H1 (cell line): ENCODE measurements around the gene CDCP1. TPM values are rescaled to one million over a fixed set of nuclear protein-coding genes. Genes with fewer than 3 reads are reported as not detected.

Source experiments
- CTCF ChIA-PET: fragments of 300-600 bp; sonication (Branson Sonifier 250); formaldehyde crosslinking; loops from one replicate; lab custom pipeline; 2021; ENCODE audit not compliant: partially characterized antibody; lab: Charles Lee
- POLR2A ChIA-PET: fragments of 300-600 bp; sonication (Branson Sonifier 250); formaldehyde crosslinking; loops from one replicate; lab custom pipeline; 2021; ENCODE audit warnings: inconsistent platforms; ENCODE audit not compliant: partially characterized antibody; lab: Charles Lee
- DNase-seq, 2 experiments: peaks; one replicate each; pipeline versions ENCODE4 v3.0.0 to v3.0.0-alpha.2; 2010 to 2022; ENCODE audit warnings: low spot score in 2 of 2, low read depth in 1 of 2, mixed read lengths in 1 of 2
- FAIRE-seq: peaks from 2 replicates; lab custom pipeline; 2011; peaks lifted over from hg19 to GRCh38; lab: Jason Lieb, UNC
- H2AFZ ChIP-seq: 2 replicates; pipeline ENCODE4 v1.8.1; 2012; ENCODE audit warnings: low read length, inconsistent platforms
- H2AK5ac ChIP-seq: 2 replicates; pipeline ENCODE4 v1.6.1; 2013; ENCODE audit warnings: low read depth, low read length
- H2BK120ac ChIP-seq: replicated peaks from 2 replicates; pipeline ENCODE3; 2013; ENCODE audit warnings: low read depth, low read length, inconsistent platforms
- H2BK12ac ChIP-seq: 2 replicates; pipeline ENCODE4 v1.6.1; 2013; ENCODE audit warnings: low read depth, low read length
- H2BK15ac ChIP-seq: 2 replicates; pipeline ENCODE4 v1.6.1; 2013; ENCODE audit warnings: low read length
- H2BK20ac ChIP-seq: 2 replicates; pipeline ENCODE4 v1.6.1; 2013; ENCODE audit warnings: low read length
- H2BK5ac ChIP-seq: 2 replicates; pipeline ENCODE4 v1.6.1; 2013; ENCODE audit warnings: low read depth, low read length
- H3K14ac ChIP-seq: 2 replicates; pipeline ENCODE4 v1.6.1; 2013; ENCODE audit warnings: inconsistent platforms; ENCODE audit not compliant: insufficient read length
- H3K18ac ChIP-seq: 2 replicates; pipeline ENCODE4 v1.6.1; 2013; ENCODE audit warnings: low read length; ENCODE audit errors: extremely low read depth
- H3K23ac ChIP-seq: 2 replicates; pipeline ENCODE4 v1.6.1; 2013; ENCODE audit warnings: inconsistent platforms; ENCODE audit not compliant: insufficient read length
- H3K23me2 ChIP-seq: 2 replicates; pipeline ENCODE4 v1.6.1; 2013; ENCODE audit warnings: low read depth, low read length
- H3K27ac ChIP-seq: 2 replicates; pipeline ENCODE4 v1.6.1; 2011; ENCODE audit warnings: low read depth, low read length, inconsistent platforms
- H3K27me3 ChIP-seq, 4 experiments: replicated peaks in 1 of 4; 1 replicate in 1 of 4; 2 replicates in 3 of 4; pipeline versions ENCODE4 v1.6.1 to v1.8.1; 2011 to 2013; ENCODE audit warnings: low read length in 3 of 4, mild to moderate bottlenecking in 3 of 4, inconsistent platforms in 2 of 4, mixed read lengths in 2 of 4, moderate library complexity in 1 of 4; ENCODE audit not compliant: control insufficient read depth in 3 of 4, insufficient read depth in 3 of 4; ENCODE audit errors: extremely low read depth in 1 of 4
- H3K36me3 ChIP-seq, 4 experiments: 2 replicates each; pipeline versions ENCODE4 v1.6.1 to v1.8.1; 2011 to 2013; ENCODE audit warnings: mild to moderate bottlenecking in 4 of 4, low read length in 3 of 4, moderate library complexity in 2 of 4, control low read depth in 1 of 4, inconsistent platforms in 1 of 4; ENCODE audit not compliant: insufficient read depth in 4 of 4, control insufficient read depth in 2 of 4
- H3K4ac ChIP-seq: replicated peaks from 2 replicates; pipeline ENCODE3; 2013; ENCODE audit warnings: low read length, low read depth, mixed read lengths, inconsistent platforms; ENCODE audit not compliant: insufficient read length
- H3K4me1 ChIP-seq, 4 experiments: replicated peaks in 1 of 4; 1 replicate in 1 of 4; 2 replicates in 3 of 4; pipeline versions ENCODE4 v1.6.1 to v1.8.1; 2011 to 2013; ENCODE audit warnings: low read length in 3 of 4, inconsistent platforms in 2 of 4, mixed read lengths in 1 of 4; ENCODE audit not compliant: insufficient read depth in 4 of 4, control insufficient read depth in 3 of 4
- H3K4me2 ChIP-seq, 2 experiments: 2 replicates each; pipeline versions ENCODE4 v1.6.1 to v1.8.1; 2011 to 2013; ENCODE audit warnings: low read depth in 2 of 2, low read length in 2 of 2, control low read depth in 1 of 2, inconsistent platforms in 1 of 2, mild to moderate bottlenecking in 1 of 2; ENCODE audit not compliant: insufficient read depth in 1 of 2
- H3K4me3 ChIP-seq, 4 experiments: fragments of 200-600, 300-600 bp in 1 of 4; sonication (generic), shearing (Covaris generic), sonication (Bioruptor Twin) in 1 of 4; 2 replicates each; pipeline versions ENCODE4 v1.5.1 to v1.8.1; 2011 to 2016; ENCODE audit warnings: low read length in 4 of 4, low read depth in 3 of 4, control low read depth in 2 of 4, inconsistent platforms in 2 of 4, mild to moderate bottlenecking in 2 of 4, mixed read lengths in 1 of 4, moderate library complexity in 1 of 4; ENCODE audit not compliant: insufficient read depth in 2 of 4; ENCODE audit errors: extremely low read depth in 1 of 4
- H3K56ac ChIP-seq: replicated peaks from 2 replicates; pipeline ENCODE3; 2013; ENCODE audit warnings: low read depth, mild to moderate bottlenecking, mixed read lengths, low read length, inconsistent platforms; ENCODE audit not compliant: insufficient read length
- H3K79me1 ChIP-seq: 2 replicates; pipeline ENCODE4 v1.6.1; 2013; ENCODE audit warnings: low read depth, low read length, control low read depth
- H3K79me2 ChIP-seq, 2 experiments: 2 replicates each; pipeline versions ENCODE4 v1.6.1 to v1.8.1; 2012 to 2013; ENCODE audit warnings: low read length in 2 of 2, mild to moderate bottlenecking in 2 of 2, inconsistent platforms in 1 of 2; ENCODE audit not compliant: insufficient read depth in 2 of 2, control insufficient read depth in 1 of 2
- H3K9ac ChIP-seq, 4 experiments: replicated peaks in 1 of 4; 1 replicate in 1 of 4; 2 replicates in 3 of 4; pipeline versions ENCODE4 v1.6.1 to v1.8.1; 2011 to 2013; ENCODE audit warnings: low read depth in 3 of 4, low read length in 3 of 4, control low read depth in 2 of 4, mild to moderate bottlenecking in 2 of 4, moderate library complexity in 2 of 4, inconsistent platforms in 1 of 4; ENCODE audit errors: extremely low read depth in 1 of 4
- H3K9me3 ChIP-seq, 2 experiments: 2 replicates each; pipeline versions ENCODE4 v1.6.1 to v1.8.1; 2012 to 2013; ENCODE audit warnings: mild to moderate bottlenecking in 2 of 2, moderate library complexity in 2 of 2, control low read depth in 1 of 2, inconsistent platforms in 1 of 2, low read depth in 1 of 2, low read length in 1 of 2, mixed read lengths in 1 of 2; ENCODE audit not compliant: insufficient read depth in 2 of 2
- H4K20me1 ChIP-seq, 2 experiments: replicated peaks in 1 of 2; 2 replicates each; pipeline versions ENCODE3 to v1.8.1; 2011 to 2013; ENCODE audit warnings: inconsistent platforms in 2 of 2, low read length in 2 of 2, mild to moderate bottlenecking in 1 of 2; ENCODE audit not compliant: insufficient read depth in 2 of 2, control insufficient read depth in 1 of 2
- H4K5ac ChIP-seq: 2 replicates; pipeline ENCODE4 v1.6.1; 2013; ENCODE audit warnings: low read length, low read depth, mixed read lengths, inconsistent platforms; ENCODE audit not compliant: insufficient read length
- H4K8ac ChIP-seq: 2 replicates; pipeline ENCODE4 v1.8.0; 2013; ENCODE audit warnings: mild to moderate bottlenecking, moderate library complexity, low read length, inconsistent platforms; ENCODE audit not compliant: insufficient read depth; ENCODE audit errors: extremely low read depth
- H4K91ac ChIP-seq: replicated peaks from 2 replicates; pipeline ENCODE3; 2013; ENCODE audit warnings: low read length, mixed read lengths, inconsistent platforms; ENCODE audit not compliant: insufficient read length
- GABPA ChIP-seq: IDR thresholded peaks from 2 replicates; pipeline ENCODE4 v1.6.1; 2011; ENCODE audit warnings: mild to moderate bottlenecking, low read length, moderate library complexity, borderline replicate concordance; ENCODE audit not compliant: insufficient read depth
- HDAC2 ChIP-seq, 2 experiments: fragments of 300-600 bp in 1 of 2; sonication (generic) in 1 of 2; IDR thresholded peaks; 2 replicates each; pipeline ENCODE4 v1.6.1; 2011 to 2012; ENCODE audit warnings: low read depth in 2 of 2, low read length in 2 of 2, mild to moderate bottlenecking in 2 of 2, moderate library complexity in 2 of 2, borderline replicate concordance in 1 of 2, inconsistent platforms in 1 of 2
- KDM4A ChIP-seq: IDR thresholded peaks from one replicate; pipeline ENCODE4 v1.7.1; 2012; ENCODE audit warnings: low read depth, mild to moderate bottlenecking, moderate library complexity, low read length, inconsistent platforms; ENCODE audit not compliant: severe bottlenecking
- WGBS, 2 experiments: shearing (Covaris generic) in 1 of 2; methylation state at CpG; one replicate each; pipeline versions ENCODE4 v1.1.6 to v1.1.7; 2013 to 2015; ENCODE audit warnings: low lambda C conversion rate in 2 of 2, mixed read lengths in 2 of 2, inconsistent platforms in 1 of 2, low coverage in 1 of 2, missing lambda C conversion rate in 1 of 2; ENCODE audit not compliant: insufficient replicate concordance in 2 of 2, insufficient coverage in 1 of 2, insufficient read length in 1 of 2; ENCODE audit errors: extremely low coverage in 1 of 2, missing lambda C conversion rate in 1 of 2; 5-methylcytosine and 5-hydroxymethylcytosine counted together
- polyA plus RNA-seq, 7 experiments: library from polyadenylated mRNA; depleted of rRNA in 3 of 7; stranded (reverse) in 5 of 7; unstranded in 2 of 7; fragments of >200 nt in 5 of 7; fragments of 200-250 nt in 2 of 7; gene quantifications; 1 replicate in 5 of 7; 2 replicates in 1 of 7; 4 replicates in 1 of 7; pipeline versions ENCODE4 v1.2.1 to v1.2.3, GENCODE V29; 2011 to 2013; ENCODE audit warnings: missing spikeins in 2 of 7, mixed read lengths in 2 of 7
- total RNA-seq: library from RNA; stranded (reverse); fragmentation: NEBNext Ultra II Directional; extraction: Animal tissue kit (Norgen Biotek cat#: 25700); gene quantifications from 2 replicates; pipeline ENCODE4 v1.2.1, GENCODE V29; 2021

The CDCP1 gene
- total and polyA plus RNA-seq, 2 of the 8 experiments (the other 6 are each of a cell fraction or from before 2014, with no cell fraction given), result 10.0 to 23.3 TPM

DNA sequence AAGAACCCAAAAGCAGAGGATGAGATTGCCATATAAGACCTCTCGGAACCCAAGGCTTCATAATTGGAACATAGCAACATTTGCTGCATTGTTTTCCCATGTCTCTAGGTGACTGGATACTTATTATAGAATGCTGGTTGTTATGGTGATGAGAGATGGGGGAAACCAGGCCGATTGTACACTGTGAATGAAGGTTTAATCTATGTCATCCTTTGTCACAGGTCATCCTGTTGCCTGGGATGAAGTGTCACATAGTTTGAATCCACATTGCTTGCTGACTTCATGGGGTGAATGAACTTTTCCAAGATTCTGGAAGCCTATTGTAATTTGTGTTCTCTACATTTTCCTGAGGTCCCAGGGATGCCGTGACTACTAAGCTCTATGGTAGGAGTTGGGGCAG, 78.2 kb downstream of the CDCP1 start:
- Histone ChIP-seq H2AK5ac (no peak overlapping the region), H3K18ac (no peak overlapping the region), H3K79me2 (no peaks in the 10 kb centered on the region), H2BK12ac (no peak overlapping the region), H3K4me3 (no peak overlapping the region), H3K36me3 (no peaks in the 10 kb centered on the region), H3K9ac (no peak overlapping the region), H4K91ac (no peak overlapping the region), H2BK15ac (no peak overlapping the region), H3K9me3 (no peaks in the 10 kb centered on the region), H2BK20ac (no peak overlapping the region), H2BK5ac (no peak overlapping the region), H2BK120ac (no peak overlapping the region), H3K27ac (no peak overlapping the region), H2AFZ (no peak overlapping the region), H3K27me3 (no peaks in the 10 kb centered on the region), H4K20me1 (no peaks in the 10 kb centered on the region), H3K4me1 (no peaks in the 10 kb centered on the region), H3K14ac (no peak overlapping the region), H3K23me2 (no peaks in the 10 kb centered on the region), H3K79me1 (no peaks in the 10 kb centered on the region), H3K4ac (no peak overlapping the region), H4K8ac (no peak overlapping the region), H3K56ac (no peak overlapping the region), H4K5ac (no peak overlapping the region), H3K4me2 (no peak overlapping the region), H3K23ac (no peak overlapping the region)
- ChIA-PET POLR2A (no interaction called here), CTCF (interaction anchor here (1.5 to 4.1 kb wide), 3 partner anchors 13 to 29 kb away, joined by 4 to 23 read pairs (median 13); no protein-coding TSS in a partner anchor)
- TF ChIP-seq HDAC2 (IDR thresholded peaks at IDR 0.05; ENCODE audit: borderline replicate concordance in 1 of 2, low read depth in 2 of 2, low read length in 2 of 2), result no peak
- no peak for TF ChIP-seq KDM4A
- no peak for TF ChIP-seq GABPA
- DNase-seq (no peak), FAIRE-seq (no peak)
- WGBS, 2 experiments, result 92% methylated on average over 3 of the region's 3 CpGs; no CpG with 5 or more reads in 1 of the 2 experiments
